HCT116 (cell line): ENCODE data around the gene CHST15. TPM values are rescaled to one million over a fixed set of nuclear protein-coding genes. Genes with fewer than 3 reads are reported as not detected.

Source experiments
- ATAC-seq: fragments of 200-7000 bp; cut with Tn5 transposase; 2 replicates; pipeline ENCODE4 v1.9.1; 2020; ENCODE audit warnings: mild to moderate bottlenecking, moderate library complexity
- BruUV-seq: library from RNA; stranded (reverse); fragments of 400-500 nt; replicated peaks from 2 replicates; lab custom pipeline; 2021; lab: Mats Ljungman, UMichigan
- CTCF ChIA-PET: fragments of 300-600 bp; sonication (Branson Sonifier 250); formaldehyde crosslinking; loops from one replicate; lab custom pipeline; 2021; ENCODE audit warnings: antibody characterized with exemption; lab: Charles Lee
- POLR2A ChIA-PET: fragments of 300-600, 350-600 bp; sonication (Branson Sonifier 250); formaldehyde crosslinking; loops from one replicate; lab custom pipeline; 2021; ENCODE audit warnings: antibody characterized with exemption; lab: Charles Lee
- RAD21 ChIA-PET, 2 experiments: fragments of 300-600 bp; sonication (Branson Sonifier 250); formaldehyde crosslinking; loops; one replicate each; lab custom pipeline; 2023; ENCODE audit warnings: low total read pairs in 2 of 2; ENCODE audit not compliant: uncharacterized antibody in 2 of 2, unreplicated experiment in 2 of 2, low non-redundant PET in 1 of 2; lab: Charles Lee
- DNase-seq: peaks from one replicate; pipeline ENCODE4 v3.0.0-alpha.2; 2010; ENCODE audit warnings: low read depth, low spot score
- H2AFZ ChIP-seq: fragments of 200-600 bp; shearing (Covaris generic), sonication (generic); 2 replicates; pipeline ENCODE4 v1.6.1; 2017; ENCODE audit warnings: low read depth, mixed run types, mixed read lengths, antibody characterized with exemption, low read length; ENCODE audit not compliant: poor library complexity, severe bottlenecking
- H3K27ac ChIP-seq: 2 replicates; pipeline ENCODE4 v1.5.1; 2012; ENCODE audit warnings: low read depth, low read length
- H3K27me3 ChIP-seq: fragments of 200-600 bp; sonication (generic); 2 replicates; pipeline ENCODE4 v1.6.1; 2016; ENCODE audit warnings: mixed run types, low read length, mixed read lengths; ENCODE audit not compliant: insufficient read depth
- H3K36me3 ChIP-seq, 2 experiments: fragments of 200-500 bp in 1 of 2; fragments of 200-600 bp in 1 of 2; sonication (Bioruptor generic) in 1 of 2; sonication (generic) in 1 of 2; 2 replicates each; pipeline versions ENCODE4 v1.5.1 to v1.6.1; 2014 to 2016; ENCODE audit warnings: low read length in 2 of 2, inconsistent platforms in 1 of 2, mixed read lengths in 1 of 2, mixed run types in 1 of 2; ENCODE audit not compliant: insufficient read depth in 2 of 2, control insufficient read depth in 1 of 2
- H3K4me1 ChIP-seq, 2 experiments: fragments of 200-600 bp in 1 of 2; sonication (generic) in 1 of 2; 2 replicates each; pipeline versions ENCODE4 v1.5.1 to v1.6.1; 2012 to 2017; ENCODE audit warnings: low read length in 2 of 2, inconsistent platforms in 1 of 2, mild to moderate bottlenecking in 1 of 2, mixed read lengths in 1 of 2, mixed run types in 1 of 2, moderate library complexity in 1 of 2; ENCODE audit not compliant: insufficient read depth in 2 of 2, control insufficient read depth in 1 of 2
- H3K4me2 ChIP-seq: fragments of 200-600 bp; sonication (generic); 2 replicates; pipeline ENCODE4 v1.6.1; 2017; ENCODE audit warnings: mixed run types, low read length, mixed read lengths
- H3K4me3 ChIP-seq, 2 experiments: fragments of 200-600 bp in 1 of 2; sonication (generic) in 1 of 2; replicated peaks in 1 of 2; 2 replicates each; pipeline ENCODE4 v1.5.1; 2011 to 2016; ENCODE audit warnings: low read length in 2 of 2, control low read depth in 1 of 2, low read depth in 1 of 2, mild to moderate bottlenecking in 1 of 2, mixed read lengths in 1 of 2, mixed run types in 1 of 2
- H3K79me2 ChIP-seq: fragments of 200-600 bp; sonication (generic); 2 replicates; pipeline ENCODE4 v1.6.1; 2017; ENCODE audit warnings: mild to moderate bottlenecking, mixed run types, low read length, moderate library complexity, mixed read lengths; ENCODE audit not compliant: insufficient read depth
- H3K9ac ChIP-seq: fragments of 200-600 bp; sonication (generic); 2 replicates; pipeline ENCODE4 v1.6.1; 2016; ENCODE audit warnings: low read length, mixed read lengths
- H3K9me2 ChIP-seq: fragments of 200-600 bp; sonication (generic), shearing (Covaris generic); 2 replicates; pipeline ENCODE4 v1.6.1; 2017; ENCODE audit warnings: mixed run types, mild to moderate bottlenecking, moderate library complexity; ENCODE audit not compliant: insufficient read depth
- H3K9me3 ChIP-seq, 2 experiments: fragments of 200-500 bp in 1 of 2; fragments of 200-600 bp in 1 of 2; sonication (Bioruptor generic) in 1 of 2; sonication (generic) in 1 of 2; 2 replicates each; pipeline ENCODE4 v1.6.1; 2014 to 2017; ENCODE audit warnings: low read length in 2 of 2, mixed read lengths in 2 of 2, inconsistent platforms in 1 of 2, low read depth in 1 of 2, mild to moderate bottlenecking in 1 of 2, mixed run types in 1 of 2, moderate library complexity in 1 of 2; ENCODE audit not compliant: control insufficient read depth in 1 of 2, insufficient read depth in 1 of 2
- H4K20me1 ChIP-seq: fragments of 200-600 bp; sonication (generic), shearing (Covaris generic); 2 replicates; pipeline ENCODE4 v1.6.1; 2017; ENCODE audit warnings: mixed run types, mild to moderate bottlenecking, moderate library complexity; ENCODE audit not compliant: insufficient read depth
- CBX3 ChIP-seq: IDR thresholded peaks from 2 replicates; pipeline ENCODE4 v1.6.1; 2012; ENCODE audit warnings: low read depth
- CEBPB ChIP-seq: IDR thresholded peaks from 2 replicates; pipeline ENCODE4 v1.6.1; 2012; ENCODE audit warnings: low read depth
- CTCF ChIP-seq, 3 experiments: fragments of 200-600 bp in 1 of 3; sonication (generic) in 1 of 3; IDR thresholded peaks in 2 of 3; conservative IDR thresholded peaks in 1 of 3; 2 replicates each; pipeline ENCODE4 v1.5.1; 2012 to 2017; ENCODE audit warnings: low read depth in 2 of 3, low read length in 2 of 3, antibody characterized with exemption in 1 of 3, borderline replicate concordance in 1 of 3, control low read depth in 1 of 3, mild to moderate bottlenecking in 1 of 3, mixed read lengths in 1 of 3, mixed run types in 1 of 3, moderate library complexity in 1 of 3; ENCODE audit not compliant: insufficient read depth in 1 of 3
- EGR1 ChIP-seq: IDR thresholded peaks from 2 replicates; pipeline ENCODE4 v1.6.1; 2012; ENCODE audit warnings: low read depth
- ELF1 ChIP-seq: IDR thresholded peaks from 2 replicates; pipeline ENCODE4 v1.6.1; 2012; ENCODE audit warnings: low read depth, borderline replicate concordance
- EZH2 ChIP-seq: fragments of 200-600 bp; sonication (generic); IDR thresholded peaks from 2 replicates; pipeline ENCODE4 v1.6.1; 2017; ENCODE audit warnings: antibody characterized with exemption, mixed run types
- EZH2phosphoT487 ChIP-seq: fragments of 200-600 bp; IDR thresholded peaks from 2 replicates; pipeline ENCODE4 v1.6.1; 2018; ENCODE audit warnings: antibody characterized with exemption, borderline replicate concordance
- JUND ChIP-seq: IDR thresholded peaks from 2 replicates; pipeline ENCODE4 v1.6.1; 2012
- MAX ChIP-seq: IDR thresholded peaks from 2 replicates; pipeline ENCODE4 v1.6.1; 2012
- POLR2A ChIP-seq: IDR thresholded peaks from 2 replicates; pipeline ENCODE4 v1.7.0; 2011; ENCODE audit warnings: borderline replicate concordance; ENCODE audit not compliant: insufficient read depth, insufficient read length; ENCODE audit errors: extremely low read depth
- RAD21 ChIP-seq: IDR thresholded peaks from 2 replicates; pipeline ENCODE4 v1.6.1; 2012; ENCODE audit warnings: low read depth, mild to moderate bottlenecking
- REST ChIP-seq: IDR thresholded peaks from 2 replicates; pipeline ENCODE4 v1.6.1; 2012; ENCODE audit warnings: low read depth
- SP1 ChIP-seq: IDR thresholded peaks from 2 replicates; pipeline ENCODE4 v1.6.1; 2012; ENCODE audit warnings: low read depth
- SRF ChIP-seq: IDR thresholded peaks from 2 replicates; pipeline ENCODE4 v1.6.1; 2012; ENCODE audit warnings: low read depth
- TCF7L2 ChIP-seq: IDR thresholded peaks from 2 replicates; pipeline ENCODE4 v1.7.0; 2011; ENCODE audit warnings: borderline replicate concordance, inconsistent platforms; ENCODE audit not compliant: insufficient read depth, insufficient read length; ENCODE audit errors: extremely low read depth
- YY1 ChIP-seq: IDR thresholded peaks from 2 replicates; pipeline ENCODE4 v1.6.1; 2011; ENCODE audit warnings: low read length, low read depth, moderate library complexity, mild to moderate bottlenecking; ENCODE audit not compliant: insufficient replicate concordance; ENCODE audit errors: extremely low read depth
- ZFX ChIP-seq: fragments of 450-650 bp; IDR thresholded peaks from 2 replicates; pipeline ENCODE4 v1.6.1; 2017
- intact Hi-C: fragments of 100-400 bp; cut with micrococcal nuclease; formaldehyde crosslinking; loops from 2 replicates; pipeline ENCODE4 v1.10.0; 2022
- total RNA-seq: library from RNA; stranded (reverse); gene quantifications from one replicate; pipeline ENCODE4 v1.2.1, GENCODE V29; 2021; ENCODE audit not compliant: unreplicated experiment

Gene CHST15
- total RNA-seq, 1 experiment from 2014 or later = 47.2 TPM

- Histone ChIP-seq H2AFZ (no peak overlapping the region), H3K4me3 (no peak overlapping the region), H3K36me3 (no peaks in the 10 kb centered on the region), H3K27ac (no peak overlapping the region), H3K27me3 (no peaks in the 10 kb centered on the region), H3K9me3 (no peaks in the 10 kb centered on the region), H3K79me2 (peaks cover 60% of the 10 kb centered on the region), H4K20me1 (0 out of 2 replicates have a peak, but pooled peaks cover 3% of the 10 kb centered on the region), H3K9ac (no peak overlapping the region), H3K4me1 (peaks cover 0 to 10% of the 10 kb centered on the region in 2 experiments; a peak in 2 of 4 replicates), H3K4me2 (no peak overlapping the region), H3K9me2 (no peaks in the 10 kb centered on the region)
- no peak for TF ChIP-seq CBX3
- no peak for TF ChIP-seq JUND
- TF ChIP-seq EGR1 = no peak
- no peak for TF ChIP-seq SRF
- TF ChIP-seq TCF7L2 = no peak
- no peak for TF ChIP-seq ZFX
- TF ChIP-seq CTCF (IDR thresholded peaks at IDR 0.05 in 2 of 3, conservative IDR thresholded peaks at IDR 0.05 in 1 of 3; ENCODE audit: borderline replicate concordance in 1 of 3, insufficient read depth in 1 of 3, low read depth in 2 of 3, low read length in 2 of 3) = no peak
- TF ChIP-seq POLR2A = no peak
- no peak for TF ChIP-seq REST
- TF ChIP-seq EZH2phosphoT487 = no peak
- no peak for TF ChIP-seq YY1
- no peak for TF ChIP-seq ELF1
- TF ChIP-seq SP1 = no peak
- TF ChIP-seq MAX = no peak
- no peak for TF ChIP-seq RAD21
- no peak for TF ChIP-seq EZH2
- TF ChIP-seq CEBPB = no peak
- BruUV-seq = no TSS peak
- CTCF ChIA-PET = no interaction called here
- ATAC-seq (no peak), DNase-seq (no peak)
- RAD21 ChIA-PET = no interaction called here
- POLR2A ChIA-PET = no interaction called here
- intact Hi-C loops = no loop called here
Measured at GRCh38 chr10:124068929-124069328, 24.5 kb downstream of the CHST15 start.
